Right atrium auricular region (tissue), 2 donors: Measurements from ENCODE around the gene FRMD4A. TPM values are rescaled to one million over a fixed set of nuclear protein-coding genes. Genes with fewer than 3 reads are reported as not detected.
A peak's percentile ranks its signal among the peaks of the same experiment; 100 is the strongest.

Source experiments
- DNase-seq: peaks from one replicate; pipeline ENCODE4 v3.0.0-alpha.2; 2019; ENCODE audit warnings: low spot score
- H3K27ac ChIP-seq, 2 donors: fragments of 200-600 bp; sonication (generic); 1 replicate in 1 of 2; 2 replicates in 1 of 2; pipeline ENCODE4 v1.5.1; 2016 to 2019
- H3K27me3 ChIP-seq, 2 donors: fragments of 200-600 bp; sonication (generic); one replicate each; pipeline versions ENCODE4 v1.5.1 to v1.6.0; 2017 to 2019
- H3K36me3 ChIP-seq: fragments of 200-600 bp; sonication (generic); one replicate; pipeline ENCODE4 v1.5.1; 2016
- H3K4me1 ChIP-seq, 2 donors: fragments of 200-600 bp; sonication (generic); one replicate each; pipeline versions ENCODE4 v1.5.1 to v1.6.0; 2017 to 2019
- H3K4me3 ChIP-seq, 2 donors: fragments of 200-600 bp; sonication (generic); 1 replicate in 1 of 2; 2 replicates in 1 of 2; pipeline ENCODE4 v1.5.1; 2017 to 2019; ENCODE audit warnings: mild to moderate bottlenecking in 1 of 2, moderate library complexity in 1 of 2
- H3K9me3 ChIP-seq, 2 donors: fragments of 200-600 bp; sonication (generic); one replicate each; pipeline ENCODE4 v1.5.1; 2019
- total RNA-seq, 2 donors: library from RNA; depleted of rRNA; stranded (reverse); fragments of >200 nt; gene quantifications; one replicate each; pipeline ENCODE4 v1.1.0, GENCODE V29; 2016
- TF ChIP-seq, protein P1 (sequence below), 2 donors: fragments of 200-600 bp; sonication (generic); IDR thresholded peaks; one replicate each; pipeline ENCODE4 v1.5.1; 2019; ENCODE audit warnings: antibody characterized with exemption in 2 of 2

Gene FRMD4A
- total RNA-seq, 2 donors from 2014 or later = 15.9 to 22.9 TPM

DNA sequence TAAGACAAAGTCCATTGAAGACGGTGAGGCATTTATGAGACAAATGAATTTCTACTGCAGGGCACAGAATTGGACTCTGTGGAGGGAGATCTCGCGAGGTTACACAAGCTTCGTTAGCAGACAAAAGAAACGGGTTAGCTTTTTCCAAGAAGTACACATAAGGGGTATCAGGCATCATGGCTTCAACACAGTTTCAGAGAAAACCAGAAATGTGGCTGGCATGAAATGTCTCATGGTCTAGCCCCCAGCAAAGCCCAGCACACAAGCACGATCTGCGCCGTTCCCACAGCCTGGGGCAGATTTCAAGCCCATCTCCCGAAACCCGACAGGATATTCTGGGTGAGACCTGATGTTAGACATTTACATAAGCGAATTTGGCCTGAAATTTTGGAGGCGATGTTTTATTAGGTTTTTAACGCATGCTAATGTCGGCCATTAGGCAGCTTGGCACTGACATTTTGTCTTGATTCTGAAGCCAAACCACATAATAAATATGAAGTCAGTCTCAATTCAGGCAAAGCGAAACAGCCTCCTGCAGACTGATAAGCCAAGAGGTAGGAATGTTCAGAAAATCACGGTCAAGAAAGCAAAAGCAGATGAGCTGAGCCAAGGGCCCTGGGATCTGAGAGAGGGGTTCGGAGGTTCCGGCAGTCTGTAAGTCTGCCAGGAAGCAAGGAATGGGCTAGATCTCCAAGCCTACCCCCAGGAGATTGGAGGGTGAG is 503.5 kb downstream of the FRMD4A start:
- Histone ChIP-seq H3K27me3 (no peaks in the 10 kb centered on the region), H3K4me3 (no peak overlapping the region), H3K36me3 (no peaks in the 10 kb centered on the region), H3K4me1 (peaks cover 0 to 21% of the 10 kb centered on the region in 2 donors), H3K27ac (no peak overlapping the region), H3K9me3 (no peaks in the 10 kb centered on the region)
- TF ChIP-seq, protein P1, sequence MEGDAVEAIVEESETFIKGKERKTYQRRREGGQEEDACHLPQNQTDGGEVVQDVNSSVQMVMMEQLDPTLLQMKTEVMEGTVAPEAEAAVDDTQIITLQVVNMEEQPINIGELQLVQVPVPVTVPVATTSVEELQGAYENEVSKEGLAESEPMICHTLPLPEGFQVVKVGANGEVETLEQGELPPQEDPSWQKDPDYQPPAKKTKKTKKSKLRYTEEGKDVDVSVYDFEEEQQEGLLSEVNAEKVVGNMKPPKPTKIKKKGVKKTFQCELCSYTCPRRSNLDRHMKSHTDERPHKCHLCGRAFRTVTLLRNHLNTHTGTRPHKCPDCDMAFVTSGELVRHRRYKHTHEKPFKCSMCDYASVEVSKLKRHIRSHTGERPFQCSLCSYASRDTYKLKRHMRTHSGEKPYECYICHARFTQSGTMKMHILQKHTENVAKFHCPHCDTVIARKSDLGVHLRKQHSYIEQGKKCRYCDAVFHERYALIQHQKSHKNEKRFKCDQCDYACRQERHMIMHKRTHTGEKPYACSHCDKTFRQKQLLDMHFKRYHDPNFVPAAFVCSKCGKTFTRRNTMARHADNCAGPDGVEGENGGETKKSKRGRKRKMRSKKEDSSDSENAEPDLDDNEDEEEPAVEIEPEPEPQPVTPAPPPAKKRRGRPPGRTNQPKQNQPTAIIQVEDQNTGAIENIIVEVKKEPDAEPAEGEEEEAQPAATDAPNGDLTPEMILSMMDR (IDR thresholded peaks at IDR 0.05) = no peak
- no peak for DNase-seq

DNA sequence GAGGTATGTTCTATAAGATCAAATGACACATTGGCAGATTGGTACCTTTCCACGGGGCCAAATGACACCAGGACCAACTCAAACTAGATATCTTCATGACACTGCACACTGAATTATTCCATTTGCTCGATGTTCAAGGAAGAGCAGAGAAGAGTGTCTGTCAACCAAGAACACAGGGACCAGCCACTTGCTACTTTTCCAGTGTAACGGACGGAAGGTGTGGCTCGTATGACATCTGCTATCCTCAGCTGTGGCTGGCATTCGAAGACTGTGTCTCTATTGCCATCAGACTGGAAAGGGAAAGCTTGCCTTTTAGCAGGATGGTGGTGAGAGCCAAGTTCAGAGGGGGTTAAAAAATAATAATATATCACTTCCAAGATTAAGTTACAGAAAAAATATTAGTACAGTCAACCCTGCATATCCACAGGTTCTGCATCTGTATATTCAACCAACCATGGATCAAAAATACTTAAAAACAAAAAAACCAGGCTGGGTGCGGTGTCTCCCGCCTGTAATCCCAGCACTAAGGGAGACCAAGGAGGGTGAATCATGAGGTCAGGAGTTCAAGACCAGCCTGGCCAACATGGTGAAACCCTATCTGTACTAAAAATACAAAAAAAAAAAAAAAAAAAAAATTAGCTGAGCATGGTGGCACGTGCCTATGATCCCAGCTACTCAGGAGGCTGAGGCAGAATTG is 506.9 kb downstream of the FRMD4A start:
- Histone ChIP-seq H3K27me3 (no peaks in the 10 kb centered on the region), H3K36me3 (no peaks in the 10 kb centered on the region), H3K27ac (no peak overlapping the region), H3K9me3 (no peaks in the 10 kb centered on the region), H3K4me1 (peaks cover 0 to 17% of the 10 kb centered on the region in 2 donors), H3K4me3 (no peak overlapping the region)
- TF ChIP-seq, protein P1 (IDR thresholded peaks at IDR 0.05) = no peak
- no peak for DNase-seq

DNA sequence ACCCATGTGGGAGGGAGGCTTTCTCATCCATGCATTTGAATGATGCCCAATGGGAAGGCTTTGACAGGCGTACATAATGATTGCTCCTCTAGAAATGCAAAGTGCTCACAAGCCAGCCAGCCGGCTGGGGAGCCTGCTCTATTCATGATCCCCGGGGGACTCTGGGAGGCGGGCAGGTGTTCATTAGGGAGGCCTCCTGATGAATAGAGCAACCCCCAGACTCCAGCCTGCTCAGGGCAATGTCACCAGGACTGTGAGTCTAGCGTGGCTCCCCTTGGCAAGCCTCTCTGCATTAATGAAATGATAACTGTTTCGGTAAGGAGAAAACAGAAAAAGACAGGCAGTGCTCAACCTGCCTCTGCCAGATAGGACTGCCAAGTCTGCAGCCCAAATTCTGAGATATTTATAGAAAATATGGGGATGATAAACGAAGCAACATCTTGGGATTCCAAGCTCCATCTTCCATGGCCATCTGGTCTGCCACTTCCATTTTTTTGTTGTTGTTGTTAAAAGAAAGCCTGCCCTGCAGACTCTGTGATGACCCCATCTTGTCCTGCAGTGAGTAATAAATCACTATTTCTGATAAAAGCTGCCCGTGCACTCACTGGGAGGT is 507.5 kb downstream of the FRMD4A start:
- Histone ChIP-seq H3K27ac (no peak overlapping the region), H3K9me3 (no peaks in the 10 kb centered on the region), H3K27me3 (no peaks in the 10 kb centered on the region), H3K4me1 (peaks cover 0 to 17% of the 10 kb centered on the region in 2 donors), H3K4me3 (no peak overlapping the region), H3K36me3 (no peaks in the 10 kb centered on the region)
- no peak for DNase-seq
- TF ChIP-seq, protein P1 (IDR thresholded peaks at IDR 0.05) = no peak

DNA sequence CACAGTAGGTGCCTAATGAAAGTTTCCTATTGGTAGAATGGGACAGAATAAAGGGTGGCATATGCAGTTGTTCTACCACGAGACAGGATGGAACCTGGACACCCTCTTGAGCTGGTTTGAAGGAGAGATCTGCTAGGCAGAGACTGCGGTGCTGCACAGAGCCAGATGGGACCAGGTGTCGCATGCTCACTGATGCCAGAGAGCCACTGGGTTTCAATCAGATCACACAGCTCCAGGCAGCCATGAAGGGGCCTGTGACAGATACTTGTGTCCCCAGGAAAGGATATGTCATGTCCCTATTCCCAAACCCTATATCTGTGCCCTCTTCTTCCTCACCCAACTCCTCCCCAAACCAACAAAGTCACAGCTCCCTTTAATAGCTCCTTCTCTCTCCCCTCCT is 508.2 kb downstream of the FRMD4A start:
- H3K9me3 ChIP-seq = no peaks in the 10 kb centered on the region
- H3K4me1 ChIP-seq = peaks cover 0 to 17% of the 10 kb centered on the region in 2 donors
- TF ChIP-seq, protein P1 (IDR thresholded peaks at IDR 0.05) = no peak
- no peaks in the 10 kb centered on the region for H3K27me3 ChIP-seq
- H3K27ac ChIP-seq = no peak overlapping the region
- H3K4me3 ChIP-seq = no peak overlapping the region
- H3K36me3 ChIP-seq = no peaks in the 10 kb centered on the region
- no peak for DNase-seq

DNA sequence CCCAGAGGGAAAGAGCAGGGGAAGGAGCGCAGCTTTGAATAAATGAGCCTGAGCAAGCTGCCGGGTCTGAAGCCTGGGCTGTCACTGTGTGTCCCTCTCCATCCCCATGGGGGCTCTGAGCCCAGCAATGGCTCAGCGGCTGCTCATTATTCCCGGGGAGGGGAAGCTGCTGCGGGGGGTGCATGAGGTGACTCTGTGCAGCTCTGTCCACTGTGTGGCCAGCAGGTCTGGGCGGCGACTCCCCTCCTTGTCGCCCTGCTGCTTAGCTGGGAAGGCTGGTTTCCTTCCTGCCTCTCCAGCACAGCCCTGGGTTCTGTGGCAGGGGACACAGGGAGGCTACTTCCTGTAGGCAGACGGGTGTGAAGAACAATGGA is 509.8 kb downstream of the FRMD4A start:
- Histone ChIP-seq H3K4me3 (no peak overlapping the region), H3K27me3 (no peaks in the 10 kb centered on the region), H3K4me1 (peaks cover 0 to 27% of the 10 kb centered on the region in 2 donors), H3K36me3 (no peaks in the 10 kb centered on the region), H3K27ac (peak overlapping the region; percentile 19 to 37), H3K9me3 (peaks cover 0 to 6% of the 10 kb centered on the region in 2 donors)
- DNase-seq = no peak
- TF ChIP-seq, protein P1 (IDR thresholded peaks at IDR 0.05) = no peak
